RWPE2 (cell line): ENCODE results near the gene CNOT6L.
A peak's percentile ranks its signal among the peaks of the same experiment; 100 is the strongest.

Source experiments
- ATAC-seq: fragments of 200-7000 bp; cut with Tn5 transposase; 3 replicates; pipeline ENCODE4 v1.9.1; 2021; ENCODE audit warnings: low read depth
- DNase-seq: peaks from one replicate; pipeline ENCODE4 v3.0.0-alpha.2; 2020; ENCODE audit warnings: low spot score
- H3K27ac ChIP-seq: fragments of 450-650 bp; 2 replicates; pipeline ENCODE4 v1.5.1; 2017; ENCODE audit warnings: mild to moderate bottlenecking; ENCODE audit not compliant: poor library complexity, severe bottlenecking
- H3K27me3 ChIP-seq: fragments of 250-450 bp; sonication (Bioruptor Pico); 2 replicates; pipeline ENCODE4 v1.5.1; 2021; ENCODE audit warnings: mild to moderate bottlenecking, moderate library complexity; ENCODE audit not compliant: insufficient read depth, poor library complexity, severe bottlenecking
- H3K36me3 ChIP-seq: fragments of 250-450 bp; sonication (Bioruptor Pico); 2 replicates; pipeline ENCODE4 v1.5.1; 2020; ENCODE audit warnings: low read depth, mild to moderate bottlenecking, moderate library complexity
- H3K4me1 ChIP-seq: fragments of 250-450 bp; sonication (Bioruptor Pico); 2 replicates; pipeline ENCODE4 v1.5.1; 2021; ENCODE audit warnings: mild to moderate bottlenecking, moderate library complexity; ENCODE audit not compliant: insufficient read depth, poor library complexity, severe bottlenecking
- H3K4me3 ChIP-seq: fragments of 250-450 bp; sonication (Bioruptor Pico); 2 replicates; pipeline ENCODE4 v1.5.1; 2021; ENCODE audit warnings: mild to moderate bottlenecking, moderate library complexity; ENCODE audit not compliant: severe bottlenecking
- H3K9me3 ChIP-seq: fragments of 250-450 bp; sonication (Bioruptor Pico); 2 replicates; pipeline ENCODE4 v1.5.1; 2021; ENCODE audit warnings: mild to moderate bottlenecking, moderate library complexity; ENCODE audit not compliant: severe bottlenecking
- TF ChIP-seq, protein P1 (sequence below): fragments of 450-650 bp; IDR thresholded peaks from one replicate; pipeline ENCODE4 v1.5.1; 2017; ENCODE audit warnings: mild to moderate bottlenecking, moderate library complexity; ENCODE audit not compliant: poor library complexity, severe bottlenecking

The CNOT6L gene

DNA sequence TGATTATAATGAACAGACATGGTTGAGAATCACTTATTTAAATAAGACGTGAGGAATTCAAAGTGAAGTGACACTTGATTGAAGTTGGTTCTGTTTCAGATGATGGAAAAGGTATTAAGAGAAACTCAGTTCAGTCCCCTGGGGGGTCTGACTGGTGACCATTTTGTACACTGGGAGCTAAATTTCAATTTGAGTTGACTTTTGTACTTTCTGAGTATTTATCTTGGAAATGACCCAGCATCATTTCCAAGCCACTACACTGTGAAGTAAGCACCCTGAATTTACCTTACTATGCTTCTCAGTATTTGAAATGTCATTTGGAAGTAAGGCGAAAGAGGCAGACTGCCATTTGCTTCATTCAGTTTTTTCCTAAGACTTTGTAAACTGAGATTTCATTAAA is 73.4 kb downstream of the CNOT6L start:
- no peak overlapping the region for H3K27ac ChIP-seq
- H3K4me1 ChIP-seq = peaks cover 9% of the 10 kb centered on the region
- H3K36me3 ChIP-seq = peaks cover 24% of the 10 kb centered on the region
- H3K9me3 ChIP-seq = no peaks in the 10 kb centered on the region
- no peaks in the 10 kb centered on the region for H3K27me3 ChIP-seq
- no peak overlapping the region for H3K4me3 ChIP-seq
- ATAC-seq = no peak
- DNase-seq = no peak
- TF ChIP-seq, protein P1, sequence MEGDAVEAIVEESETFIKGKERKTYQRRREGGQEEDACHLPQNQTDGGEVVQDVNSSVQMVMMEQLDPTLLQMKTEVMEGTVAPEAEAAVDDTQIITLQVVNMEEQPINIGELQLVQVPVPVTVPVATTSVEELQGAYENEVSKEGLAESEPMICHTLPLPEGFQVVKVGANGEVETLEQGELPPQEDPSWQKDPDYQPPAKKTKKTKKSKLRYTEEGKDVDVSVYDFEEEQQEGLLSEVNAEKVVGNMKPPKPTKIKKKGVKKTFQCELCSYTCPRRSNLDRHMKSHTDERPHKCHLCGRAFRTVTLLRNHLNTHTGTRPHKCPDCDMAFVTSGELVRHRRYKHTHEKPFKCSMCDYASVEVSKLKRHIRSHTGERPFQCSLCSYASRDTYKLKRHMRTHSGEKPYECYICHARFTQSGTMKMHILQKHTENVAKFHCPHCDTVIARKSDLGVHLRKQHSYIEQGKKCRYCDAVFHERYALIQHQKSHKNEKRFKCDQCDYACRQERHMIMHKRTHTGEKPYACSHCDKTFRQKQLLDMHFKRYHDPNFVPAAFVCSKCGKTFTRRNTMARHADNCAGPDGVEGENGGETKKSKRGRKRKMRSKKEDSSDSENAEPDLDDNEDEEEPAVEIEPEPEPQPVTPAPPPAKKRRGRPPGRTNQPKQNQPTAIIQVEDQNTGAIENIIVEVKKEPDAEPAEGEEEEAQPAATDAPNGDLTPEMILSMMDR = no peak

GRCh38 chr4:77742054-77742453 is 77.1 kb downstream of the CNOT6L start:
- TF ChIP-seq, protein P1 = no peak
- DNase-seq = no peak

DNA sequence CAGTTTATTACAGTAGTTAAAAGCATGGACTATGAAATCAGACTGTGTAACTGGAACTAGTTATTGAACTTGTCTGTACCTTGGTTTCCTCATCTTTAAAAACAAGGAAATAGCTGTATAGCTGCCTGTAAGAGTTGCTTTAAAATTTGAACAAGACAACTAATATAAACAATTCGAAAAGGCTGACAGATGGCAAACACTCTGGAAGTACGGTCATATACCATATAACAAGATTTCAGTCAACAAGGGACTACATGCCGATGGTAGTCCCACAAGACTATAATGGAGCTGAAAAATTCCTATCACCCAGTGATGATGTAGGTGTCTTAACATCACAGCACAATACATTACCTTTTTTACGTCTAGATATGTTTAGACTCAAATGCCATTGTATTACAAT is 78.7 kb downstream of the CNOT6L start:
- H3K9me3 ChIP-seq = no peaks in the 10 kb centered on the region
- no peak overlapping the region for H3K4me3 ChIP-seq
- DNase-seq = no peak
- TF ChIP-seq, protein P1 = no peak
- H3K27me3 ChIP-seq = no peaks in the 10 kb centered on the region
- H3K27ac ChIP-seq = no peak overlapping the region
- H3K4me1 ChIP-seq = peaks cover 9% of the 10 kb centered on the region
- ATAC-seq = no peak
- H3K36me3 ChIP-seq = peaks cover 17% of the 10 kb centered on the region

More at GRCh38 chr4:77742054-77742453, 77.1 kb downstream of the CNOT6L start:
- no peaks in the 10 kb centered on the region for H3K27me3 ChIP-seq
- ATAC-seq = peak; percentile 48; the same call in 2 of the 3 replicates
- H3K9me3 ChIP-seq = no peaks in the 10 kb centered on the region
- peaks cover 9% of the 10 kb centered on the region for H3K4me1 ChIP-seq
- peaks cover 17% of the 10 kb centered on the region for H3K36me3 ChIP-seq
- H3K27ac ChIP-seq = no peak overlapping the region
- no peak overlapping the region for H3K4me3 ChIP-seq

- DNase-seq = no peak
- H3K4me1 ChIP-seq = no peaks in the 10 kb centered on the region
- H3K27me3 ChIP-seq = no peaks in the 10 kb centered on the region
- peaks cover 10% of the 10 kb centered on the region for H3K36me3 ChIP-seq
- ATAC-seq = peak; percentile 78
- no peak overlapping the region for H3K27ac ChIP-seq
- H3K9me3 ChIP-seq = no peaks in the 10 kb centered on the region
- TF ChIP-seq, protein P1 = no peak
- no peak overlapping the region for H3K4me3 ChIP-seq
These were observed 84.2 kb downstream of the CNOT6L start for GRCh38 chr4:77734928-77735327.

- TF ChIP-seq, protein P1 = no peak
These were observed 87.5 kb downstream of the CNOT6L start for GRCh38 chr4:77731656-77732055.

More at GRCh38 chr4:77731656-77732055, 87.5 kb downstream of the CNOT6L start:
- Histone ChIP-seq H3K27me3 (no peaks in the 10 kb centered on the region), H3K36me3 (peaks cover 28% of the 10 kb centered on the region), H3K9me3 (no peaks in the 10 kb centered on the region), H3K4me3 (no peak overlapping the region), H3K27ac (no peak overlapping the region), H3K4me1 (no peaks in the 10 kb centered on the region)
- no peak for ATAC-seq
- DNase-seq = no peak
